SIG-M5 treated with dmso at 0.1 percent for 504 hours (cell line): Measurements from ENCODE around the gene CUBN.

Source experiments
- DNase-seq: peaks from one replicate; lab custom pipeline; 2025; ENCODE audit not compliant: unreplicated experiment; lab: John Stamatoyannopoulos, UW

CUBN gene

GRCh38 chr10:16954280-16955030 lies 175.2 kb downstream of the CUBN start:
- DNase-seq = no peak

GRCh38 chr10:16953270-16953669 lies 176.3 kb downstream of the CUBN start:
- no peak for DNase-seq

GRCh38 chr10:16952610-16953009 lies 177.0 kb downstream of the CUBN start:
- DNase-seq = no peak

GRCh38 chr10:16952080-16952479 lies 177.5 kb downstream of the CUBN start:
- no peak for DNase-seq

GRCh38 chr10:16950656-16951601 lies 178.7 kb downstream of the CUBN start:
- no peak for DNase-seq

- no peak for DNase-seq
Observed at GRCh38 chr10:16949816-16950215, 179.8 kb downstream of the CUBN start.

- no peak for DNase-seq
Observed at GRCh38 chr10:16948361-16948760, 181.2 kb downstream of the CUBN start.

GRCh38 chr10:16947069-16947468 lies 182.5 kb downstream of the CUBN start:
- no peak for DNase-seq

GRCh38 chr10:16945593-16945992 lies 184.0 kb downstream of the CUBN start:
- DNase-seq = no peak

GRCh38 chr10:16944986-16945385 lies 184.6 kb downstream of the CUBN start:
- DNase-seq = no peak

- DNase-seq = no peak
Observed at GRCh38 chr10:16944402-16944801, 185.2 kb downstream of the CUBN start.

GRCh38 chr10:16943295-16944285 lies 186.0 kb downstream of the CUBN start:
- DNase-seq = no peak

- DNase-seq = no peak
Observed at GRCh38 chr10:16942381-16943078, 187.1 kb downstream of the CUBN start.

GRCh38 chr10:16941870-16942269 lies 187.7 kb downstream of the CUBN start:
- DNase-seq = no peak

- DNase-seq = no peak
Observed at GRCh38 chr10:16941067-16941466, 188.5 kb downstream of the CUBN start.

GRCh38 chr10:16938952-16939351 lies 190.7 kb downstream of the CUBN start:
- DNase-seq = no peak

GRCh38 chr10:16934461-16934860 lies 195.2 kb downstream of the CUBN start:
- no peak for DNase-seq

- DNase-seq = no peak
Observed at GRCh38 chr10:16933783-16934182, 195.8 kb downstream of the CUBN start.

GRCh38 chr10:16931930-16932329 lies 197.7 kb downstream of the CUBN start:
- no peak for DNase-seq

GRCh38 chr10:16930540-16930939 lies 199.1 kb downstream of the CUBN start:
- no peak for DNase-seq
